ENCODE measurements around the gene ZBTB7C.

Gene ZBTB7C

GRCh38 chr18:47978603-47979002 lies 430.6 kb downstream of the ZBTB7C start:
- DNase-seq, result no peak

GRCh38 chr18:47978141-47978540 lies 431.0 kb downstream of the ZBTB7C start:
- DNase-seq, result no peak

Measured in NCI-H524 treated with DMSO at 0.1 percent for 48 hours (cell line).